A673 (cell line): ENCODE results near the gene WDPCP.

ENCODE experiments used
- EZH2 ChIP-seq: fragments of 200-600 bp; sonication (generic); IDR thresholded peaks from 2 replicates; pipeline ENCODE4 v1.6.1; 2017; ENCODE audit warnings: borderline replicate concordance, low read depth, mild to moderate bottlenecking, mixed read lengths, antibody characterized with exemption, low read length; ENCODE audit not compliant: poor library complexity, severe bottlenecking
- TF ChIP-seq, protein P1 (sequence below): fragments of 300-800, 200-600 bp; sonication (generic); conservative IDR thresholded peaks from 2 replicates; pipeline ENCODE4 v1.5.1; 2017; ENCODE audit warnings: low read depth, mild to moderate bottlenecking, antibody characterized with exemption, low read length, moderate library complexity, mixed read lengths

DNA sequence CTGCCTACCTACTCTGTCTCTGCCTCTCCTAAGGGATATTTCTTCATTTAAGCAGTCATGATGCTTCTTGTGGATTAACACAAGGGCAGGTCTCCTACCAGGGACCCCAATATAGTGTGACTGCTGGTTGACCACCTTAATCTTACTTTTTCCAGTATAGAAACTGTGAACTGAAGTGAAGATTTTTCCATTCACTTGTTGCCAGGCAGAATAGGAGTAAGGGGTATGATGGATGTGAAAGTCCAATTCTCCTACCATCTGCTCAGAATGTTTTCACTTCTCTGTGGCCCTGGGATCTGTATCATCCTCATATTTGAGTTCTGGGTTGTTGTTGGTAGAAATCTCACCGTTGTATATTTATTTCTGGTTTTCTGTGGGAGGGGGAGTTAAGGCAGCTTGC lies 247.8 kb downstream of the WDPCP start:
- TF ChIP-seq, protein P1, sequence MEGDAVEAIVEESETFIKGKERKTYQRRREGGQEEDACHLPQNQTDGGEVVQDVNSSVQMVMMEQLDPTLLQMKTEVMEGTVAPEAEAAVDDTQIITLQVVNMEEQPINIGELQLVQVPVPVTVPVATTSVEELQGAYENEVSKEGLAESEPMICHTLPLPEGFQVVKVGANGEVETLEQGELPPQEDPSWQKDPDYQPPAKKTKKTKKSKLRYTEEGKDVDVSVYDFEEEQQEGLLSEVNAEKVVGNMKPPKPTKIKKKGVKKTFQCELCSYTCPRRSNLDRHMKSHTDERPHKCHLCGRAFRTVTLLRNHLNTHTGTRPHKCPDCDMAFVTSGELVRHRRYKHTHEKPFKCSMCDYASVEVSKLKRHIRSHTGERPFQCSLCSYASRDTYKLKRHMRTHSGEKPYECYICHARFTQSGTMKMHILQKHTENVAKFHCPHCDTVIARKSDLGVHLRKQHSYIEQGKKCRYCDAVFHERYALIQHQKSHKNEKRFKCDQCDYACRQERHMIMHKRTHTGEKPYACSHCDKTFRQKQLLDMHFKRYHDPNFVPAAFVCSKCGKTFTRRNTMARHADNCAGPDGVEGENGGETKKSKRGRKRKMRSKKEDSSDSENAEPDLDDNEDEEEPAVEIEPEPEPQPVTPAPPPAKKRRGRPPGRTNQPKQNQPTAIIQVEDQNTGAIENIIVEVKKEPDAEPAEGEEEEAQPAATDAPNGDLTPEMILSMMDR = no peak
- no peak for TF ChIP-seq EZH2
